Activated CD4-positive, alpha-beta T cell treated with anti-CD3 and anti-CD28 coated beads, Interleukin-2, amount 10 ng/mL, durations not matched to agents 7 days and 5 days (primary cell): ENCODE data around the gene TSTD2. TPM values are rescaled to one million over a fixed set of nuclear protein-coding genes. Genes with fewer than 3 reads are reported as not detected.
A peak's percentile ranks its signal among the peaks of the same experiment; 100 is the strongest.

ENCODE experiments used
- CTCF ChIA-PET: fragments of 350-600 bp; sonication (Branson Sonifier 250); formaldehyde crosslinking; loops from one replicate; lab custom pipeline; 2021; ENCODE audit warnings: antibody characterized with exemption; lab: Charles Lee
- POLR2A ChIA-PET: fragments of 350-600 bp; sonication (Branson Sonifier 250); formaldehyde crosslinking; loops from one replicate; lab custom pipeline; 2021; ENCODE audit warnings: antibody characterized with exemption; lab: Charles Lee
- DNase-seq: peaks from one replicate; pipeline ENCODE4 v3.0.0-alpha.2; 2020
- H3K27ac Mint-ChIP-seq: one replicate; pipeline ENCODE4 v1.8.0; 2021; ENCODE audit warnings: mild to moderate bottlenecking, moderate library complexity, mixed read lengths
- H3K27me3 Mint-ChIP-seq: one replicate; pipeline ENCODE4 v1.8.0; 2021; ENCODE audit warnings: mixed read lengths
- H3K36me3 Mint-ChIP-seq: one replicate; pipeline ENCODE4 v1.8.0; 2021; ENCODE audit warnings: low read depth, mixed read lengths
- H3K4me1 Mint-ChIP-seq: one replicate; pipeline ENCODE4 v1.8.0; 2021; ENCODE audit warnings: mixed read lengths
- H3K4me3 Mint-ChIP-seq: one replicate; pipeline ENCODE4 v1.8.0; 2021; ENCODE audit warnings: mild to moderate bottlenecking, moderate library complexity, mixed read lengths
- H3K9me3 Mint-ChIP-seq: one replicate; pipeline ENCODE4 v1.8.0; 2021; ENCODE audit warnings: mixed read lengths
- total RNA-seq, 2 experiments: library from RNA; stranded (reverse); gene quantifications; one replicate each; pipeline ENCODE4 v1.2.3, GENCODE V29; 2021

The TSTD2 gene
- 10 to 100 TPM; 14.1 to 17.2 TPM for total RNA-seq

DNA sequence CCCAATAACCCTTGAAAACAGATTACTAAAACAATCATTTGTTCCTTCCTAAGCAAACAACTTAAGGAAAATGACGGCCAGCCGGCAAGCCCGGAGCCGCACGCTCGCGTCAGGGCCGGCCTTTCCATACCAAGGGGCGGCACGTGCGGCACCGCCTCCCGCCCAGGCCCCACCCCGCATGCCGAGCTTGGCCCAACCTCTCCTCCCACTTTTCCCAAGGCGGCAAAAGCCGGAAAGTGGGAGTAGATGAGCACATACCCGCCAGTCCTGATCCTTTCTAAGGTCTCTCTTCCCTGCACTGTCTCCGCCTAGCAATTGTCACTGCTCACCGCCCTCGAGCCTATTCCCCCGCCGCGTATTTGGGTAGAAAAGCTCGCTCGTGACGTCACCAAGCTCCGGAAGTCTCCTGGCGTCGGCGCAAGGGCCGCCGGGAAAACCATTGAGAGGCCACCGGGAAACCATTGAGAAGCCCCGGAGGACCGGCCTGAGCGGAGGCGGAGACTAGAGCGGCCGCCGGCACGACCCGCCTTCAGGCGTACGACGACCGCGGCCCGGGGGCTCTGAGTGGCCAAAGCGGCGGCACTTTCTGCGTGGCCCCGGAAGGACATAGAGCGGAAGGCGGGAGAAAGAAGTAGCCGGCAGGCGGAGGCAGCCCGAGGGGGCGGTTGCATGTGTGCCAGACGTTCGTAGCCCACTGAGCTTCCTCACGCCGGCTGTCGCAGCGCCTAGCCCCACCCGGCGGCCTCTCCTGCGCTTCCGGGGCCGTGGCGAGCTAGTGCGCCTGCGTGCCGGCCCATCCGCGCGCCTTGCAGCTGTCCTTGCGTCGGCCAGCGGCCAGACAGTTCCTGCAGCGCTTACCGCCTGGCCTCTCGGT, at the start of gene TSTD2, which contains the start of gene NCBP1:
TSS of gene TSTD2 (minus strand) at position 384 of the 874 bp plus-strand sequence. CDS start 5,806 bp downstream, outside the sequence.
TSS of gene NCBP1 (plus strand) at position 837 of the 874 bp plus-strand sequence. CDS start 61 bp downstream, outside the sequence.
- peaks cover 10% of the 10 kb centered on the region for H3K36me3 Mint-ChIP-seq
- H3K4me1 Mint-ChIP-seq: peaks cover 55% of the 10 kb centered on the region
- DNase-seq: peak; percentile 96
- ChIA-PET CTCF (interaction anchor here (0.6 to 2.3 kb wide), 14 partner anchors 10 to 588 kb away, joined by 3 to 10 read pairs (median 3); no protein-coding TSS in a partner anchor), POLR2A (interaction anchor here (0.5 to 1.1 kb wide), 5 partner anchors 17 to 395 kb away, joined by 3 to 4 read pairs (median 3); partner anchors contain the start of gene XPA)
- H3K9me3 Mint-ChIP-seq: no peaks in the 10 kb centered on the region
- peak within 1 kb of the TSS; percentile 100 for H3K27ac Mint-ChIP-seq
- no peaks in the 10 kb centered on the region for H3K27me3 Mint-ChIP-seq
- peak within 1 kb of the TSS; percentile 93 for H3K4me3 Mint-ChIP-seq

DNA sequence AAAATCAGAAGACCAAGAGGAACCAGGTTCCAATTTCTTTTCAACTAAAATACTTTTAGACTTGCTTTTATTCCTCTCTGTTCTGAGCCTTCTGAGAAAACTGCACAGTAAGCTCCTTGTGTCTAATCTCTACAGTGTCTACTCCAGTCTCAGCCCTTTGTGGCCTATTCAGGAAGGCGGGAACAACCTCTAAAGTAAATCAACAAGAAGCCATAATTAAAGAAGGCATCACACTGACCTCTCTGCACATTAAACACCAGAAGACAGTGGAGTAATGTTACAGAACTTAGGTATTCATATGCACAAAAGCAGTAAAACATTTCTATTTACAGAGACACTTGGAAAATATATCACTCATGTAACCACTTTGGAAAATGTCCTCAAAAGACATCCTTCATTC, 49.1 kb upstream of the TSTD2 start:
- Mint-ChIP-seq H3K9me3 (no peaks in the 10 kb centered on the region), H3K27ac (no peak overlapping the region), H3K36me3 (peaks cover 36% of the 10 kb centered on the region), H3K27me3 (no peaks in the 10 kb centered on the region), H3K4me1 (no peaks in the 10 kb centered on the region), H3K4me3 (no peak overlapping the region)
- no peak for DNase-seq
- ChIA-PET POLR2A (no interaction called here), CTCF (no interaction called here)

- CTCF ChIA-PET: interaction anchor here (0.8 to 1.0 kb wide), 2 partner anchors 8 to 16 kb away, joined by 3 read pairs; no protein-coding TSS in a partner anchor
Measured at GRCh38 chr9:97675655-97676054, 42.5 kb upstream of the TSTD2 start.

GRCh38 chr9:97673922-97674321, 40.8 kb upstream of the TSTD2 start:
- no peaks in the 10 kb centered on the region for H3K9me3 Mint-ChIP-seq
- H3K27ac Mint-ChIP-seq: peak overlapping the region; percentile 28
- no peak for DNase-seq
- H3K4me3 Mint-ChIP-seq: no peak overlapping the region
- peaks cover 56% of the 10 kb centered on the region for H3K36me3 Mint-ChIP-seq
- POLR2A ChIA-PET: no interaction called here
- no peaks in the 10 kb centered on the region for H3K27me3 Mint-ChIP-seq
- no peaks in the 10 kb centered on the region for H3K4me1 Mint-ChIP-seq
- CTCF ChIA-PET: interaction anchor here (1.2 to 1.6 kb wide), 2 partner anchors 15 to 19 kb away, joined by 3 to 5 read pairs; no protein-coding TSS in a partner anchor

More at GRCh38 chr9:97675655-97676054, 42.5 kb upstream of the TSTD2 start:
- H3K36me3 Mint-ChIP-seq: peaks cover 49% of the 10 kb centered on the region
- DNase-seq: no peak
- H3K27ac Mint-ChIP-seq: no peak overlapping the region
- no peaks in the 10 kb centered on the region for H3K27me3 Mint-ChIP-seq
- H3K4me1 Mint-ChIP-seq: no peaks in the 10 kb centered on the region
- H3K4me3 Mint-ChIP-seq: no peak overlapping the region
- POLR2A ChIA-PET: interaction anchor here (0.7 kb wide), 1 partner anchor 42 kb away, joined by 4 read pairs; the partner anchor contains the start of genes NCBP1 and TSTD2
- H3K9me3 Mint-ChIP-seq: no peaks in the 10 kb centered on the region

DNA sequence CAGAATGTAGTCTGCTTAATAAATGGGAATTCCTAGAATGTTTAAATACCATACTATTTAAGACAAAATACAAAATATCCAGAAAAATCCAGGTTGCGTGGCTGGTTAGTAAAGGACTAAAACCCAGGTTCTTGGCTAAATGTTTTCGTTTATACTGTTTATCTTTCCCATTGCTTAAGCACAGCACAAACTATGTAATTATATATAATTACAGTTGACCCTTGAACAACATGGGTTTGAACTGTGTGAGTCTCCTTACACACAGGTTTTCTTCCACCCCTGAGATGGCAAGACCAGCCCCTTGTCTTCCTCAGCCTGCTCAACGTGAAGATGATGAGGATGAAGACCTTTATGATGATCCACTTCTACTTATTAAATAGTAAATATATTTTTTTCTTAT, 39.2 kb upstream of the TSTD2 start:
- ChIA-PET CTCF (no interaction called here), POLR2A (no interaction called here)
- no peak for DNase-seq
- H3K27ac Mint-ChIP-seq: no peak overlapping the region
- no peaks in the 10 kb centered on the region for H3K27me3 Mint-ChIP-seq
- H3K36me3 Mint-ChIP-seq: peaks cover 57% of the 10 kb centered on the region
- no peaks in the 10 kb centered on the region for H3K9me3 Mint-ChIP-seq
- no peak overlapping the region for H3K4me3 Mint-ChIP-seq
- no peaks in the 10 kb centered on the region for H3K4me1 Mint-ChIP-seq

GRCh38 chr9:97670586-97670985, 37.4 kb upstream of the TSTD2 start:
- Mint-ChIP-seq H3K4me3 (no peak overlapping the region), H3K27ac (no peak overlapping the region), H3K9me3 (no peaks in the 10 kb centered on the region), H3K4me1 (peaks cover 15% of the 10 kb centered on the region), H3K36me3 (peaks cover 66% of the 10 kb centered on the region), H3K27me3 (no peaks in the 10 kb centered on the region)
- ChIA-PET CTCF (interaction anchor here (1.6 kb wide), 1 partner anchor 9 kb away, joined by 3 read pairs; no protein-coding TSS in a partner anchor), POLR2A (no interaction called here)
- no peak for DNase-seq

- peaks cover 18% of the 10 kb centered on the region for H3K4me1 Mint-ChIP-seq
- no peak overlapping the region for H3K4me3 Mint-ChIP-seq
- no peaks in the 10 kb centered on the region for H3K27me3 Mint-ChIP-seq
- no peaks in the 10 kb centered on the region for H3K9me3 Mint-ChIP-seq
- H3K27ac Mint-ChIP-seq: no peak overlapping the region
- no peak for DNase-seq
- H3K36me3 Mint-ChIP-seq: peaks cover 68% of the 10 kb centered on the region
- ChIA-PET CTCF (no interaction called here), POLR2A (no interaction called here)
Measured at GRCh38 chr9:97668485-97668884, 35.3 kb upstream of the TSTD2 start.

DNA sequence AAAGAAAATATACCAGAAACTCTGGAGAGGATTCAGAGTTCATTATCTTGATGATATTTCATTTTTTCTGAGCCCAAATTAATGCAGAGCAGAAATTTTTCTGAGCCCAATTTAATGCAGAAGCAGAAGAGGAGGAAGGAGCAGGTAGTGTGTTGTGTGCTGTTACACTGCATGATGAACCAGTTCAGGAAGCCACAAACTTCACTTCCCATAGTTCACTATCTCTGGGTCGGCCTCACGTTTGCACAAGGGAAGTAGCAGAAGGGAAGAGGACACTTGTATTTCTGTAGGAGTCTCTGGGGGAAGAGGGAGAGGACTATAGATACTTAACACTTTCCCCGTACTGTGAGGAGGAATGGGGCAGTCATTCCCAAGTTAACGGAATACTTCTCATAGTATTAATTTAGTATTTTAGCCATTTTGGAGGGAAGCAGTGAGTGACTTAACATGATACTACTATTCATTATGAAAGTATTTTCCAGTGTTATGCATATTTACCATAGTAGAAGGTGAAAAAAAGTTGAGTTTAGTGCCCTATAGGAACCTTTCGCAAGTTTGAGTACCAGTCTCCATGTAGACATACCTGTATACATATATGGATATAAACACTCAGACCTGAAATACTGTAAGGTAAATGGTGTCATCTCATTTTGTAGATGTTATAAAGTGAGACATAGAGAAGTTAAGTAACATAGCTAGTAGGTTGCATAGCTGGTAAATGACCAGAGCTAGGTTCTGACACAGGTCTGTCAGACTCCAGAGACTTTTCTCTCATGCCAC, 33.9 kb upstream of the TSTD2 start:
- H3K9me3 Mint-ChIP-seq: no peaks in the 10 kb centered on the region
- POLR2A ChIA-PET: no interaction called here
- peaks cover 78% of the 10 kb centered on the region for H3K36me3 Mint-ChIP-seq

DNA sequence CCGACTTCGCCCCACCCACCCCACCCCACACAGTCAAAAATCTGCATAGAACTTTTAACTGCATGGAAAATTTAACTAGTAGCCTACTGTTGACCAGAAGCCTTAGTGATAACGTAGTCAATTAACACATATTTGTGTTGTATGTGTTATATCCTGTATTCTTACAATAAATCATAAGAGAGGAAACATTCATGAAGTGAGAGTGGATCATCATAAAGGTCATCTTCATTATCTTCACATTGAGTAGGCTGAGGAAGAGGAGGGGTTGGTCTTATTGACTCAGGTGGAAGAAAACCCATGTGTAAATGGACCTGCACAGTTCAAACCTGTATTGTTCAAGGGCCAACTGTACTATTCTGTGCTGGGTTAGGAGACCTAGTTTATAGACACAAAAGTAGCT, 32.6 kb upstream of the TSTD2 start:
- no peaks in the 10 kb centered on the region for H3K9me3 Mint-ChIP-seq
- no peaks in the 10 kb centered on the region for H3K27me3 Mint-ChIP-seq
- H3K4me1 Mint-ChIP-seq: peaks cover 18% of the 10 kb centered on the region
- H3K4me3 Mint-ChIP-seq: no peak overlapping the region
- ChIA-PET CTCF (no interaction called here), POLR2A (no interaction called here)
- H3K27ac Mint-ChIP-seq: no peak overlapping the region
- H3K36me3 Mint-ChIP-seq: peaks cover 76% of the 10 kb centered on the region
- no peak for DNase-seq

More for the DNA sequence above, 33.9 kb upstream of the TSTD2 start:
- Mint-ChIP-seq H3K4me1 (peaks cover 18% of the 10 kb centered on the region), H3K4me3 (no peak overlapping the region), H3K27ac (peak overlapping the region; percentile 7), H3K27me3 (no peaks in the 10 kb centered on the region)
- CTCF ChIA-PET: interaction anchor here (0.5 to 1.4 kb wide), 3 partner anchors 9 to 78 kb away, joined by 3 to 4 read pairs (median 3); no protein-coding TSS in a partner anchor
- no peak for DNase-seq

DNA sequence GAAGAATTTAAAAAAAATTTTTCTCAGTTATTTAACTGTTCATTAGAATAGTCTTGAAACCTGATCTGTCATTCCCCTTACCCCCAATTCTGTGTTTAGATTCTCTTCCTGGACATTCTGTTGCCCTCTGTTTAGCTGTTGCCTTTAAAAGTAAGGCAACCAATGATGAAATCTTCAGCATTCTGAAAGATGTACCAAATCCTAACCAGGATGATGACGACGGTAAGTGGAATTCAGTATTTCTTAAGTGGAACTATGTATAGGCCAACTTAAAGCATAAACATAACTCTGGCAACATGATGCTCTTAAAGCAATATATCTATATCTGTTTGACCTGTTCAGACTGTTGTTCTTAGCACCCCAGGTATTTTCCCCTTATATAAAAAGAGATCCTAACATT, 27.7 kb upstream of the TSTD2 start:
- H3K9me3 Mint-ChIP-seq: no peaks in the 10 kb centered on the region
- no peak for DNase-seq
- CTCF ChIA-PET: interaction anchor here (0.6 kb wide), 1 partner anchor 611 kb away, joined by 3 read pairs; no protein-coding TSS in a partner anchor
- no peaks in the 10 kb centered on the region for H3K27me3 Mint-ChIP-seq
- no peak overlapping the region for H3K27ac Mint-ChIP-seq
- peaks cover 79% of the 10 kb centered on the region for H3K36me3 Mint-ChIP-seq
- POLR2A ChIA-PET: no interaction called here
- no peak overlapping the region for H3K4me3 Mint-ChIP-seq
- peaks cover 6% of the 10 kb centered on the region for H3K4me1 Mint-ChIP-seq

DNA sequence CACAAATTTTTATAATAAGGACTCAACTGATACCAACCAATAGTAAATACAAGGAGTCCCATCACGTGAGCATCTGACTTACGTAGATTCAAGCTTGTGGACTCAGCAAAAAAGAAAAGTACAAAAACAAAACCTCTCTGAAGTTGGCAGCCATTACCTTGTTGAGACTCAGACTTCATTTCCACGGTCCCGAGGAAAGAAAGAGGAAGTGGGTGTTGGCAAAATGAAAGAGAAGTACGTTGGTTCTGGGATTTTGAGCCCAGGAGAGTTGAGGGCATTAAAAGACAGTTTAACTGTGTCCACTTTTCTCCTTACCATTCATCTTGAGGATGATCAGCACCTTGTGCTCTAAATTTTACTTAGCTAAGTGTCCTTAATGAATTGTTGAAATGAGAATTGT, 27.2 kb upstream of the TSTD2 start:
- H3K4me3 Mint-ChIP-seq: no peak overlapping the region
- ChIA-PET POLR2A (no interaction called here), CTCF (no interaction called here)
- no peaks in the 10 kb centered on the region for H3K9me3 Mint-ChIP-seq
- H3K36me3 Mint-ChIP-seq: peaks cover 81% of the 10 kb centered on the region
- no peaks in the 10 kb centered on the region for H3K27me3 Mint-ChIP-seq
- no peak overlapping the region for H3K27ac Mint-ChIP-seq
- H3K4me1 Mint-ChIP-seq: peaks cover 5% of the 10 kb centered on the region
- DNase-seq: no peak

GRCh38 chr9:97659771-97660170, 26.6 kb upstream of the TSTD2 start:
- CTCF ChIA-PET: interaction anchor here (0.7 to 1.0 kb wide), 2 partner anchors 15 to 20 kb away, joined by 3 read pairs; no protein-coding TSS in a partner anchor
- Mint-ChIP-seq H3K27ac (no peak overlapping the region), H3K36me3 (peaks cover 81% of the 10 kb centered on the region), H3K4me3 (no peak overlapping the region), H3K4me1 (peaks cover 5% of the 10 kb centered on the region), H3K9me3 (no peaks in the 10 kb centered on the region), H3K27me3 (no peaks in the 10 kb centered on the region)
- POLR2A ChIA-PET: no interaction called here
- DNase-seq: no peak
